ENCODE measurements around the gene SH3GL2.
A peak's percentile ranks its signal among the peaks of the same experiment; 100 is the strongest.

The SH3GL2 gene

DNA sequence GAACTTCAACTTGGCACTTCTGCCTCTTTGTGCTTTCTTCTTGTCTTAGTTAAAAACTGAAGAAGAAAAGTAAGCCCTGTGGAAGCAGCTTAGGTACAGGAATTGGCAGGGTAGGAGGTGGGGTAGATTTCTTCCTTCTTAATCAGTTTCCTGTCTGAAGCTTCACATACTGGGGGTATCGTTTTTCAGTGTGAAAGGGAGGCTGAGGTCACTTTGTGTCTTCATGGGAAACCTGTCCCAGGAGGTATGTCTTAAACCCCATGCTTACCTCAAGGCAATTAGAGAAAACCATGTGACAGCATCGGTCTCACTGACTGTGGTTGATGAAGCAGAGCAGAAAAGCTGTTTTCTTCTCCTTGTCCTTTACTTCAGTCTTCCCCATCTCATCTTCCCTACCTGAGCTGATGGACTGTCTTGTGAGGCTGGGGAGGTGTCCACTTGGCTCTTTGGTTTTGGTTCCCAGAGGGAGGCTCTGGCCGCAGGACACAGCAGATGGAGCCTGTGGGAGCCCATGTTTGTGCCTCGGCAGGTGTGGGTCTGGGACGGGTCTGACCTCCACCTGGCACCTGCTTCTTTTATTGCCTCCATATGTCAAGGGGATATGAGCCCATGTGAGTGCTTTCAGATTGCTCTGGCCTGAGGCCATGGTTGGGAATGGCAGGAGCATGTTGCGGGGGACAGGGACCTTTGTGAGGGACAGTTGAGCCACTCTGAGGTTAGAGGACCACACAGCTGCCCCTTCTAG lies 47.0 kb downstream of the SH3GL2 start:
- in situ Hi-C loops (cut with HindIII; ENCODE audit: low sequenced_read_pairs): no loop called here
- TF ChIP-seq, protein P1, sequence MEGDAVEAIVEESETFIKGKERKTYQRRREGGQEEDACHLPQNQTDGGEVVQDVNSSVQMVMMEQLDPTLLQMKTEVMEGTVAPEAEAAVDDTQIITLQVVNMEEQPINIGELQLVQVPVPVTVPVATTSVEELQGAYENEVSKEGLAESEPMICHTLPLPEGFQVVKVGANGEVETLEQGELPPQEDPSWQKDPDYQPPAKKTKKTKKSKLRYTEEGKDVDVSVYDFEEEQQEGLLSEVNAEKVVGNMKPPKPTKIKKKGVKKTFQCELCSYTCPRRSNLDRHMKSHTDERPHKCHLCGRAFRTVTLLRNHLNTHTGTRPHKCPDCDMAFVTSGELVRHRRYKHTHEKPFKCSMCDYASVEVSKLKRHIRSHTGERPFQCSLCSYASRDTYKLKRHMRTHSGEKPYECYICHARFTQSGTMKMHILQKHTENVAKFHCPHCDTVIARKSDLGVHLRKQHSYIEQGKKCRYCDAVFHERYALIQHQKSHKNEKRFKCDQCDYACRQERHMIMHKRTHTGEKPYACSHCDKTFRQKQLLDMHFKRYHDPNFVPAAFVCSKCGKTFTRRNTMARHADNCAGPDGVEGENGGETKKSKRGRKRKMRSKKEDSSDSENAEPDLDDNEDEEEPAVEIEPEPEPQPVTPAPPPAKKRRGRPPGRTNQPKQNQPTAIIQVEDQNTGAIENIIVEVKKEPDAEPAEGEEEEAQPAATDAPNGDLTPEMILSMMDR (IDR thresholded peaks at IDR 0.05; ENCODE audit: low read depth, low read length, missing control alignments): no peak
- H3K4me3 ChIP-seq (ENCODE audit: low read depth, low read length): no peak overlapping the region
- peak; percentile 8 for DNase-seq (ENCODE audit: low read depth)

DNA sequence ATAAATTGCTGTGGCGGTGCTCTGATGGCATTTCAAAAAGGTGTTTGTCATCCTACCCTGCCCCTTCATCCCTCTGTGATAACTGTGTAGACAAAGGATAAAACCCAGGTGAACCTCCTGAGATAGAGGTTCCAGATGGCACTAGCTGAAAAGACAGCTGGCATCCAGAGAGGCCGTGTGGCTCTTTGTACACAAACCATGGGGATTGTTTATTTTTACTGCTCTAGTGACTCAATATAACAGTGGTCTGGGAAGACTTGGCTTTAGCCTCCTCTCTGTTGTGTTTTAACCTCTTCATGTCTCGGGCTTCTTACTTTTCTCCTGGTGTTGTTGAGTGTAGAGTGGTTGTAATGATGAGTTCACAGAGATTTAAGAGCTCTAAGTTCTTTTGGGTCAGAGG lies 48.8 kb downstream of the SH3GL2 start:
- no peak overlapping the region for H3K4me3 ChIP-seq (ENCODE audit: low read depth, low read length)
- TF ChIP-seq, protein P1 (IDR thresholded peaks at IDR 0.05; ENCODE audit: low read depth, low read length, missing control alignments): no peak
- DNase-seq (ENCODE audit: low read depth): peak; percentile 9
- in situ Hi-C loops (cut with HindIII; ENCODE audit: low sequenced_read_pairs): no loop called here

DNA sequence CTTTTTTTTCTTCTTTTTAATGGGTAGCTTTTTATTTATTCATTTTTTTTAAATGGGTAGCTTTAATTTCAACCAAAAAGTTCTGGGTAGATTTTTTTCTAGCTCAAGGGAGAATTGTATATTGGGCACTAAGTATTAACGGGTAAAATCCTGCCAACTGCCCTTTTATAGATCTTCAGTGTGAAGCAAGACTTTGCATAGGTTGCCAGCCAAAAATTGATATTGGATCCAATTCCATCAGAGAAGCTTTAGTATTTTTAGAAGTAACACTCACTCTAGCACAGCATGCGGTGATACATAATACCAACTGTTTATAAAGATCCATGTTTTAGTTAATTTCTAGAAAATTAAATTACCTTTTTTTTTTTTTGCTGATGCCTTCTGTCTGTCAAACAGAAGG lies 49.8 kb downstream of the SH3GL2 start:
- no peak overlapping the region for H3K4me3 ChIP-seq (ENCODE audit: low read depth, low read length)
- TF ChIP-seq, protein P1 (IDR thresholded peaks at IDR 0.05; ENCODE audit: low read depth, low read length, missing control alignments): no peak
- in situ Hi-C loops (cut with HindIII; ENCODE audit: low sequenced_read_pairs): no loop called here
- no peak for DNase-seq (ENCODE audit: low read depth)

DNA sequence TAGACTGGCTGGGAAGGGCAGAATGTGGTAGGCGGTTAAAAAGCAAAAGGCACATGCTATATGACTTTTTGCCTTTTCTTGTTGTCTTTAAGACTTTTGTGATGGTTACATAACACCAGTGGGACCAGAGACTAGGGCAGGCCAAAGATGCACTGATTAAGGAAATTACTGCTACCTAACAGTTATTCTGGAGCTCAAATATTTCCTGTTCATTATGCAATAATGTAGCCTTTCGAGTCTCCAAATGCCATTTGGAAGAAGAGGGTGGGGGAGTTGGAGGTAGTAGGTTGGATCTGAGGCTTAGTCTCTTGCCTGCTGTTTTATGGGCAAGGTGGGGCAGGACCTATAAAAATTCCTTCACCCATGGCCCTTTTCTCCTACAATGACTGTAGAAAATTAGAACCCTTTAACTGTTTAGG lies 51.7 kb downstream of the SH3GL2 start:
- DNase-seq (ENCODE audit: low read depth): no peak
- in situ Hi-C loops (cut with HindIII; ENCODE audit: low sequenced_read_pairs): no loop called here
- no peak overlapping the region for H3K4me3 ChIP-seq (ENCODE audit: low read depth, low read length)
- TF ChIP-seq, protein P1 (IDR thresholded peaks at IDR 0.05; ENCODE audit: low read depth, low read length, missing control alignments): no peak

DNA sequence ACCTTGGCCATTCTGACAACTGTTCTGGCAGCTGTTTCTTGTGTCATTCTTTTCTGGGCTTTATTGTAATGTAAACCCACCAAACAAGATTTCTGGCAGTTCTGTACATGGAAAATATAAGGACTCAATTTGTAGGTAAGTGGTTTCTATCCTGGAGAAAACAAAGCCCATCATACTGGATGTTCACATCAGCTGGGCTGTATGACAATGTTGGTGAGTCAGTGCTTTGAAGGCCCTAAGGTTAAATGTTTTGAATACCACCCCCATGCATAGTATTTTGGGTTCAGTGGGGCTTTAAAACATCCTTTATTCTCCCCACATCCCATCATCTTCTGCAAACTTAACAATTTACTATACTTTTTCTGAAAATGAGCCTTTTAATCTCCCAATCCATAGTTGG lies 52.5 kb downstream of the SH3GL2 start:
- in situ Hi-C loops (cut with HindIII; ENCODE audit: low sequenced_read_pairs): no loop called here
- TF ChIP-seq, protein P1 (IDR thresholded peaks at IDR 0.05; ENCODE audit: low read depth, low read length, missing control alignments): no peak

DNA sequence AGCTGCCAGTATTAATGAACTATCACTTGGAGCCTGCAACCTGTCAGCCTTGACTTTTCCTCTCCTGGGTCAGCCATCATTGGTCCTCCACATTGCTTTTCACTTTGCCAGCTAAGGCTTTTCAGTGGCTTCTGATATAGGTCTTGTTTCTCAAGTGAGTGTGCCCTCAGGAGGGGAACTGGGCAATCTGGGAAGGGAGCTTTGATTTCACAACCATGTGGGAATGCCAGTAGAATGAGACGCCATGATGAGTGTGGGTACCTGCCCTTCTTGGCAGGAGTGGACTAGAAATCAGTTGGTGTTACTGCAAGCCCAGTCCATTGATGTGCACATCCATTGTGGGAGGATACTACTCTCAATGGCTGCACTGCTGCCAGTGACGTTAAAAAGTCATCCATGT lies 54.1 kb downstream of the SH3GL2 start:
- TF ChIP-seq, protein P1 (IDR thresholded peaks at IDR 0.05; ENCODE audit: low read depth, low read length, missing control alignments): no peak
- no peak for DNase-seq (ENCODE audit: low read depth)
- in situ Hi-C loops (cut with HindIII; ENCODE audit: low sequenced_read_pairs): no loop called here
- no peak overlapping the region for H3K4me3 ChIP-seq (ENCODE audit: low read depth, low read length)

More for the DNA sequence above, 52.5 kb downstream of the SH3GL2 start:
- no peak for DNase-seq (ENCODE audit: low read depth)
- H3K4me3 ChIP-seq (ENCODE audit: low read depth, low read length): no peak overlapping the region
